ENCODE data around the gene ENO1. TPM values are rescaled to one million over a fixed set of nuclear protein-coding genes. Genes with fewer than 3 reads are reported as not detected.

The ENO1 gene
- total RNA-seq, 1 experiment from 2014 or later: 2,334 TPM

DNA sequence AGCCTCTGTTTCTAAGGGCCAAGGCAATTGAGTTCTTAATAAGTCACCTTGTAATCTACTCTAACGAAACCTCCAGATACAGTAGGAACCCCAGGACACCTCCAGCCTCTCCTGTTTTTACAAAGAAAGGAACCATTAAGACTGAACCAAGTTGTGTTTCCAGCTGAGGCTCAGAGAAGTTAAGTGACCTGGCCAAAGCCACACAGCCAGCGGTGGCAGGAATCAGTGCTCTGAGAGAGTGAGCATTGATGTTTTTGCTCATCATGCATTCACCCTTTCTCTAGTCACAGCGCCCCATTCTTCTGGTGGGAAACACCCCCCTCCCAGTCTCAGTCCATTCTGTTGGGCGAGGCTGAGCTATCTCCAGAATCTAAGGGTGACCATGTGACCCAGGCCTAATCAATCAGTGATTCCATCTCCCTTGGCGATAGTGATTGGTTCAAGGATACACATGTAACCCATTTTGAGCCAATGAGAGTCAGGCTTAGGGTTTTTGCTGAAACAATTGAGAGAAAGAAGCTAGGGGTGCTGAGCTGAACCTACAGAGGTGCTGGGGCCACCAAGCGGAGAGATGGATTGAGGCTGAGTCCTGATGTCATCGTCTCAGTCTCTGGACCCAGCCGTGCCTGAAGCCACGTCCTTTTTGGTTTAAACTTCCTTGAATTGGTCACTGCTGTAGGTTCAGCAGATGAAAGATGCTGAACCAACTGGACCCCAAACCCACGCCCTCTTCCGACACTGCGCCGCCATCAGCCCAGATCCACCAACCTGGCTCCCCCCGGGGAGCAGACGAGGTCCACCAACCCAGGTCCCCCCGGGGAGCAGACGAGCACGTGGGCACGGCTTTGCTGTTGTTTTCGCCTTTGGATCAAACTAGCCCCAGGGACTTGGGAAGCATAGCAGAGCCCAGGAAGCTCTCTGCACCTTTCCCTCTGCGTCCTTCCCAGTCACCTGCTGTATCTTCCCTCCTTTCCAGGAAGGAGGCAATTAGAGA lies 33.1 kb downstream of the ENO1 start (continued):
- TF ChIP-seq, protein P1, sequence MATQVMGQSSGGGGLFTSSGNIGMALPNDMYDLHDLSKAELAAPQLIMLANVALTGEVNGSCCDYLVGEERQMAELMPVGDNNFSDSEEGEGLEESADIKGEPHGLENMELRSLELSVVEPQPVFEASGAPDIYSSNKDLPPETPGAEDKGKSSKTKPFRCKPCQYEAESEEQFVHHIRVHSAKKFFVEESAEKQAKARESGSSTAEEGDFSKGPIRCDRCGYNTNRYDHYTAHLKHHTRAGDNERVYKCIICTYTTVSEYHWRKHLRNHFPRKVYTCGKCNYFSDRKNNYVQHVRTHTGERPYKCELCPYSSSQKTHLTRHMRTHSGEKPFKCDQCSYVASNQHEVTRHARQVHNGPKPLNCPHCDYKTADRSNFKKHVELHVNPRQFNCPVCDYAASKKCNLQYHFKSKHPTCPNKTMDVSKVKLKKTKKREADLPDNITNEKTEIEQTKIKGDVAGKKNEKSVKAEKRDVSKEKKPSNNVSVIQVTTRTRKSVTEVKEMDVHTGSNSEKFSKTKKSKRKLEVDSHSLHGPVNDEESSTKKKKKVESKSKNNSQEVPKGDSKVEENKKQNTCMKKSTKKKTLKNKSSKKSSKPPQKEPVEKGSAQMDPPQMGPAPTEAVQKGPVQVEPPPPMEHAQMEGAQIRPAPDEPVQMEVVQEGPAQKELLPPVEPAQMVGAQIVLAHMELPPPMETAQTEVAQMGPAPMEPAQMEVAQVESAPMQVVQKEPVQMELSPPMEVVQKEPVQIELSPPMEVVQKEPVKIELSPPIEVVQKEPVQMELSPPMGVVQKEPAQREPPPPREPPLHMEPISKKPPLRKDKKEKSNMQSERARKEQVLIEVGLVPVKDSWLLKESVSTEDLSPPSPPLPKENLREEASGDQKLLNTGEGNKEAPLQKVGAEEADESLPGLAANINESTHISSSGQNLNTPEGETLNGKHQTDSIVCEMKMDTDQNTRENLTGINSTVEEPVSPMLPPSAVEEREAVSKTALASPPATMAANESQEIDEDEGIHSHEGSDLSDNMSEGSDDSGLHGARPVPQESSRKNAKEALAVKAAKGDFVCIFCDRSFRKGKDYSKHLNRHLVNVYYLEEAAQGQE (IDR thresholded peaks at IDR 0.05; ENCODE audit: low read depth): no peak
- TF ChIP-seq EZH2 (IDR thresholded peaks at IDR 0.05) (no peak), ZNF274 (IDR thresholded peaks at IDR 0.05; ENCODE audit: low read depth, low read length) (no peak), RAD21 (IDR thresholded peaks at IDR 0.05; ENCODE audit: low read depth) (no peak), POLR2A (IDR thresholded peaks at IDR 0.05; ENCODE audit: borderline replicate concordance, extremely low read depth, insufficient read depth, insufficient read length) (no peak)

DNA sequence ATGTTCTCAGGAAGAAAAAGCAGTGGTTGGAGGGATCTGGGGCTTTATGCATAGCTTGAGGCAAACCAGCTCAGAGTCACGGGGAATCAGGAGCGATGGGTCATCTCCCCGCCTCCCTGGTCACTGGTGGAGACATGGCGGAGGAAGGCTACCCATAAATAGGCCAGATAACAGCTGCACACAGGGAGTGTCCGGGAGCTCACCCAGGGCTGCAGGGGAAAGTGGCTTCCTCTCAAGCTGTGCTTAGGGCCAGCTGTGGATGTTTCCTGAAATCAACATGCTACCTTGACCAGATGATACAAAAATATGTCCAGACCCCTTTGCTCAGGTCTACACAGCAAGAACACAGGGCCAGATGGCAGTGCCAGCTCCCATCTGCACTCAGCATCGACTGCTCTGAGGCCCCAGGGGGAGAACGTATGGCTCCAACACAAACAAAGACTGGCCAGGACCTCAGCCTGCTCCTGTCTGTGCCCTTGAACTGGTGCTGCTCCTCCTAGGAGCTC lies 33.9 kb downstream of the ENO1 start:
- Histone ChIP-seq H3K36me3 (ENCODE audit: control insufficient read depth in 1 of 2, insufficient read depth in 2 of 2, low read length in 2 of 2) (no peaks in the 10 kb centered on the region), H3K9me3 (ENCODE audit: control insufficient read depth in 1 of 2, insufficient read depth in 1 of 2, low read depth in 1 of 2, low read length in 2 of 2) (no peaks in the 10 kb centered on the region), H3K4me3 (replicated peaks in 1 of 2; ENCODE audit: low read depth in 1 of 2, low read length in 2 of 2) (no peak overlapping the region), H3K27me3 (ENCODE audit: insufficient read depth, low read length) (peaks cover 3% of the 10 kb centered on the region; the same call in 1 of the 2 replicates), H3K9ac (ENCODE audit: low read length) (no peak overlapping the region), H3K4me1 (ENCODE audit: control insufficient read depth in 1 of 2, insufficient read depth in 2 of 2, low read length in 2 of 2) (peaks cover 0 to 4% of the 10 kb centered on the region in 2 experiments; a peak in 2 of 4 replicates), H3K79me2 (ENCODE audit: insufficient read depth, low read length) (no peaks in the 10 kb centered on the region), H4K20me1 (ENCODE audit: insufficient read depth) (no peaks in the 10 kb centered on the region), H3K4me2 (ENCODE audit: low read length) (no peak overlapping the region), H3K9me2 (ENCODE audit: insufficient read depth) (no peaks in the 10 kb centered on the region), H2AFZ (ENCODE audit: low read depth, low read length, poor library complexity, severe bottlenecking) (no peak overlapping the region), H3K27ac (ENCODE audit: low read depth, low read length) (no peak overlapping the region)
- intact Hi-C loops (cut with micrococcal nuclease): loop anchor here (5.0 kb wide), 1 partner anchor 117 kb away; no protein-coding TSS in a partner anchor
- DNase-seq (ENCODE audit: low read depth, low spot score) (no peak), ATAC-seq (no peak)
- ChIA-PET RAD21 (ENCODE audit: low non-redundant PET in 1 of 2, low total read pairs in 2 of 2, uncharacterized antibody in 2 of 2, unreplicated experiment in 2 of 2) (no interaction called here), POLR2A (no interaction called here), CTCF (no interaction called here)
- BruUV-seq (replicated peaks): no TSS peak
- TF ChIP-seq SP1 (IDR thresholded peaks at IDR 0.05; ENCODE audit: low read depth): no peak
- no peak for TF ChIP-seq TCF7L2 (IDR thresholded peaks at IDR 0.05; ENCODE audit: borderline replicate concordance, extremely low read depth, insufficient read depth, insufficient read length)
- TF ChIP-seq RAD21 (IDR thresholded peaks at IDR 0.05; ENCODE audit: low read depth): no peak
- TF ChIP-seq, protein P2, sequence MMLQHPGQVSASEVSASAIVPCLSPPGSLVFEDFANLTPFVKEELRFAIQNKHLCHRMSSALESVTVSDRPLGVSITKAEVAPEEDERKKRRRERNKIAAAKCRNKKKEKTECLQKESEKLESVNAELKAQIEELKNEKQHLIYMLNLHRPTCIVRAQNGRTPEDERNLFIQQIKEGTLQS (IDR thresholded peaks at IDR 0.05): no peak
- TF ChIP-seq EGR1 (IDR thresholded peaks at IDR 0.05; ENCODE audit: low read depth): no peak
- TF ChIP-seq SIN3A (IDR thresholded peaks at IDR 0.05; ENCODE audit: low read depth): no peak
- no peak for TF ChIP-seq POLR2A (IDR thresholded peaks at IDR 0.05; ENCODE audit: borderline replicate concordance, extremely low read depth, insufficient read depth, insufficient read length)
- TF ChIP-seq ZNF274 (IDR thresholded peaks at IDR 0.05; ENCODE audit: low read depth, low read length): no peak
- TF ChIP-seq FOSL1 (IDR thresholded peaks at IDR 0.05; ENCODE audit: low read depth): no peak
- no peak for TF ChIP-seq EZH2phosphoT487 (IDR thresholded peaks at IDR 0.05; ENCODE audit: borderline replicate concordance)
- TF ChIP-seq EZH2 (IDR thresholded peaks at IDR 0.05): no peak
- TF ChIP-seq, protein P3, sequence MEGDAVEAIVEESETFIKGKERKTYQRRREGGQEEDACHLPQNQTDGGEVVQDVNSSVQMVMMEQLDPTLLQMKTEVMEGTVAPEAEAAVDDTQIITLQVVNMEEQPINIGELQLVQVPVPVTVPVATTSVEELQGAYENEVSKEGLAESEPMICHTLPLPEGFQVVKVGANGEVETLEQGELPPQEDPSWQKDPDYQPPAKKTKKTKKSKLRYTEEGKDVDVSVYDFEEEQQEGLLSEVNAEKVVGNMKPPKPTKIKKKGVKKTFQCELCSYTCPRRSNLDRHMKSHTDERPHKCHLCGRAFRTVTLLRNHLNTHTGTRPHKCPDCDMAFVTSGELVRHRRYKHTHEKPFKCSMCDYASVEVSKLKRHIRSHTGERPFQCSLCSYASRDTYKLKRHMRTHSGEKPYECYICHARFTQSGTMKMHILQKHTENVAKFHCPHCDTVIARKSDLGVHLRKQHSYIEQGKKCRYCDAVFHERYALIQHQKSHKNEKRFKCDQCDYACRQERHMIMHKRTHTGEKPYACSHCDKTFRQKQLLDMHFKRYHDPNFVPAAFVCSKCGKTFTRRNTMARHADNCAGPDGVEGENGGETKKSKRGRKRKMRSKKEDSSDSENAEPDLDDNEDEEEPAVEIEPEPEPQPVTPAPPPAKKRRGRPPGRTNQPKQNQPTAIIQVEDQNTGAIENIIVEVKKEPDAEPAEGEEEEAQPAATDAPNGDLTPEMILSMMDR (IDR thresholded peaks at IDR 0.05 in 2 of 3, conservative IDR thresholded peaks at IDR 0.05 in 1 of 3; ENCODE audit: borderline replicate concordance in 1 of 3, insufficient read depth in 1 of 3, low read depth in 2 of 3, low read length in 2 of 3): no peak

All from HCT116 (cell line).